HuH-7 (cell line): ENCODE data around the gene WWP2.
"Not testable (repeated sequence)": the region's sequence is repeated elsewhere in the genome, so short reads cannot be mapped to it uniquely, and the experiment has no call there.

Experiments used
- DNase-seq: peaks from one replicate; pipeline ENCODE4 v3.0.0; 2011; ENCODE audit warnings: low spot score

Gene WWP2

DNA sequence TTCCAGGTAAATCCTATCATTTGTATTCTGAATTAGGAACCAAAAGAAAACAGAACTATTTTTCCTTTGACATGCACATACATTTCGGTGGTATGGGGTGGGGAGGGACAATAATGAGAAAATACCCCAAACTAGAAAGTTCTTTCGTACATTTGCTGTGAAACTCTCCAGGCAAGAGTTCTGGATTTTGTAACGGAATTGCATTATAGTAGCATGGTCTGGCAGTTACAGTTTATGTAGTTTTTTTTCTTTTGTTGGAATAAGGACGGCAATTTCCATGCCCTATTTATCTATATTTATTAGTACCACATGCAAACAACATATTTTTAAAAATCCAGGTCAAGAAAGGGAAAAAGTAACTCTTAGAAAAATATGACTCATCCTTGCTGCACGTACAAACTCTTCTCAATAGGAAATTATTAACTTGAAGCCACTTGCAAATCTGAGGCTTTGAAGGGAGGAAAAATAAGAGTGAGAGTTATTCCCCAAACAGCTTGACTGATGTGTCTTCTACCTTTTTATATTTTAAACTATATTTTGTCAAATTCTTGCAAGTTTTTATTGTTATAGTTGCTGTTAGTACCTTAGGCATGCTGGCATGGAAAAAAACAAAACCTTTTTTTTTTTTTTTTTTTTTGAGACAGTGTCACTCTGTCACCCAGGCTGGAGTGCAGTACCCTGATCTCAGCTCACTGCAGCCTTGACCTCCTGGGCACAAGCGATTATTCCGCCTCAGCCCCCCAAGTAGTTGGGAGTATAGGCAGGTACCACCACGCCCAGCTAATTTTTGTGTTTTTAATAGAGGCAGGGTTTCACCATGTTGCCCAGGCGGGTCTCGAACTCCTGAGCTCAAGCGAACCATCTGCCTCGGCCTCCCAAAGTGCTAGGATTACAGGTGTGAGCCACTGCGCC is 69.3 kb downstream of the WWP2 start:
- DNase-seq = no peak

GRCh38 chr16:69833357-69834282 is 71.5 kb downstream of the WWP2 start:
- peak; percentile 47 for DNase-seq

DNA sequence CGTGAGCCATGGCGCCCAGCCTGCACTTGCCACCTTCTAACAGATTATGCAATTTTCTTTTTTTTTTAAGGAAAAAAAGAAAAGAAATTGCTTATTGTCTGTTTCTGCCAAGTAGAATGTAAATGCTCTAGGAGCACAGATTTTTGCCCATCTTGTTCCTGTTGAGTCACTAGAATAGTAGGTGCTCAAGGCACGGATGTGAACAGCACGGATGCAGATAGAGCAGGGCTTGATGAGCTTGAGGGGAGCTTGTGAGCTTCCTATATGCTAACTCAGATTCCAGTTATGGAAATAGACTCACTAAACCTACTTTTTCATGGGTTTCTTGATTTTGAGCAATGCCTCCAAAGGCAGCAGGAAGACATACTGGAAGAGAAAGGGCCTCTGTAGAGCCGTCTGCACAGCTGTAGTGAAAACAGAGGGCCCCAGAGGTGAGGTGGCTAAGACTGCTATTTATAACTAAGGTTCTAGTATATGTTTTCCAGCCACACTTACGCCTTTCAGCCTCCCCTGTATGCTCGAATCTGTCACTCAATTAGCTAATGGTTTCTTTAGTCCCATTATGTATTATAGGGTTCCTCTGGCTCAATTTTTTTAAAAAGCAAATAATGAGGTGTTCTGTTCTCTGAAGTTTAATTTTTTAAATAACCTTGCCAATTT is 72.8 kb downstream of the WWP2 start:
- no peak for DNase-seq

GRCh38 chr16:69836257-69836656 is 74.1 kb downstream of the WWP2 start:
- DNase-seq = no peak

DNA sequence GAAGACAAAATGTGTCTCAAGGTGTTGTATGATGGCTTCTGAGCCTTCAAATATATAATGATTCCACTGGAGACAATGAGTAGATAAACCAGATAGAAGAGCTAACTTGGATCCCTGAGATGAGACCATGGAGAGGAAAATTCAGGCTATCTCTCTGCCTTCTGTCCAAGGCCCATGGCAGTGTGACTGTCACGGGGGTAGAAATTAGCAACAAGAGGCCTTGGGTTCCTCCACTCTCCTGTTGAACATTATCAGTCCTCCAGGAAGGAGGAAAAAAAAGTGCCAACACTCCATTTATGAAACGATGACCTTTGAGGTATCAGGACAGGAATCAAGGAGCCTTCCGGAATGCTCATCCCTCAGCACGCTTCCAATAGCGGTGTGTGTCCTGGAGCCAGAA is 75.2 kb downstream of the WWP2 start:
- DNase-seq = no peak

GRCh38 chr16:69838489-69838888 is 76.4 kb downstream of the WWP2 start:
- DNase-seq = no peak

DNA sequence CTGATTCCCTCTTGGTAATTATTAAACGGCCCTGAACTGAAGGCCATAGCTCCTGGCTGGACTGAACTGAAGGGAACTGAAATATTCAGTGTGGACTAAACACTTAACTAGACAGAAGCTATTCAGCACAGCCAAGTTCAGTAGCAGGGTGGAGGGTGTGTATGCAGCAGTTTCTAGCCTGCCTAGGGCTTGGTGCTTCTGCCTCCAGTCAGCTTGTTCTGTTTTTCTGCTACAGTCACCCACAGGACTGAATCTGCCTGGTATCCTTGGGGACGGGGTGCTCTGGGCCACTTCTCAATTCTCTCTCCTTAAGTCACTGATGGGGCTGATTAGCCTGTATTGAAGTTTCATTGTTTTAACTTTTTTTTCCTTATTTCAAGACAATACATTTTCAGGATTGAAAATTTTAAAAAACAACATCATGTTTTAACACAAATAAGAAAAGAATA is 77.1 kb downstream of the WWP2 start:
- no peak for DNase-seq

- no peak for DNase-seq
These were observed 77.8 kb downstream of the WWP2 start for GRCh38 chr16:69839798-69840409.

GRCh38 chr16:69840975-69841374 is 78.8 kb downstream of the WWP2 start:
- DNase-seq = no peak

- DNase-seq = no peak
These were observed 82.3 kb downstream of the WWP2 start for GRCh38 chr16:69844441-69844840.

DNA sequence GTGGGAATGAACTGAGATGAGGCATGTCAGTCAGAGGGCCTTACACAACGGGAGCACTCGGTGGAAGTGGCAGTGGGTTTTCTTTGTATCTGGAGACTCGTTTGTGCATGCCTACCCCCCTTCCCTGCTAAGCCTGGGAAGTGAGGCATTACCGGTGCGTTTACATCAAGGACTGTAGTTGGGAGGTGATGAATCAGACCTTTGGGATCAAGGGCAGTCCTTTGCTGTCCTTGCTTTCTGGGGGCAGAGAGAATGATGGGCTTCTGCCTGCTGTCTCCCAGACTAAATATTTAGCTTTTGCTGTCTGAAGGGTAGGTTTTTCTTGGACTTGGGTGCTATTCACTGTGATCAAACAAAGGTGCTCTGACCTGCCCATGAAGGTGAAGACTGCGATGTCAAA is 83.0 kb downstream of the WWP2 start:
- no peak for DNase-seq

DNA sequence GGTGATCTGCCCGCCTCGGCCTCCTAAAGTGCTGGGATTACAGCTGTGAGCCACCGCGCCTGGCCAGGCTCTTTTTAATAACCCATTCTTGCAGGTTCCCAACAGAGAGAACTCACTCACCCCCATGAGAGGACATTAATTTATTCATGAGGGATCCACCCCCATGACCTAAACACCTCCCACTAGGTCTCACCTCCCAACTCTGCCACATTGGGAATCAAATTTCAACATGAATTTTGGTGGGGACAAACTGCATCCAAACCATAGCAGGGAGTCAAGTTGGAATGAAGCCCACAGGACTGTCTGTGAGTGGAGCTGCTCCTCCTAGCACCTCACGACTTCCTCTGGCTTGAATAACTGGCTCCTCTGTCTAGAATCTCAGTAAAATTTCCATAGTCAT is 85.5 kb downstream of the WWP2 start:
- DNase-seq = no peak

DNA sequence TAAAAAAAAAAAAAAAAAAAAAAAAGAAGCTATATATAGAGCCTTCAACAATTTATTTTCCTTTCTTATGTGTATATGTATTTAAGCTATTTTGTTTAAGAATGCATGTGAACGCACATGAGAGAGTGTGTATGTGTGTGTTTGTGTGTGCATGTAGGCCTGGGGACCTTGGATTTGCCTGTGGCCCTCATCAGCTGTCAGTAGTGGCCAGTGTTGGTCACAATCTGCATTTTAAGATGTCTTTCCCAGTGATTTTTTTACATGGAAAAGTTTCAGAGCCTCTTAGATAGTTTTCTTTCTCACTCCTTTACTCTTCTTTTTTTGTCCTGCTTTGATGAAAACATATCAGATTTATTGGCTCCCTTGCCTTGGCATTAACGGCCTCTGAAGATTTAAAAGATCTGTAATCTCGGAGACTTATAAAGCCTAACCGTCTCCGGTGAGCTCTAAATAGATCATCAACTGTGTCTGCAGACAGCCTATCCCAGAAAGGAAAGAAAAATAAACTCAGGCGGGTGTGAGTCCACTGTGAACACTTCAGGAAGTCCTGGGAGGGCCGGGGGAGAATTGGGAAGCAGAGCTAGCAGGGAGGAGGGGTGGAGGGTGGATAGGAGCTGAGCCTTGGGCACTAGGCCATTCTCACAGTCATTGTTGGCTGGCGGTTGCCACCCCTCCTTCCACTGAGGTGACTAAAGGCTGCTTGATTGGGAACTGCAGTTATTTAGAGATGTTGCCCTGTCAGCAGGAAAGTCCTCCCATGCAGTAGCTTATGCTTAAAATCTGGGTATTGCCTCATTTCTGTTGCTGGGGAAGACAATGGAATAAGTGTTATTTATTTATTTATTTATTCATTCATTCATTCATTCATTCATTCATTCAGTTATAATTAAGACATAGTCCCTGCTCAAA is 86.8 kb downstream of the WWP2 start:
- DNase-seq = no peak

DNA sequence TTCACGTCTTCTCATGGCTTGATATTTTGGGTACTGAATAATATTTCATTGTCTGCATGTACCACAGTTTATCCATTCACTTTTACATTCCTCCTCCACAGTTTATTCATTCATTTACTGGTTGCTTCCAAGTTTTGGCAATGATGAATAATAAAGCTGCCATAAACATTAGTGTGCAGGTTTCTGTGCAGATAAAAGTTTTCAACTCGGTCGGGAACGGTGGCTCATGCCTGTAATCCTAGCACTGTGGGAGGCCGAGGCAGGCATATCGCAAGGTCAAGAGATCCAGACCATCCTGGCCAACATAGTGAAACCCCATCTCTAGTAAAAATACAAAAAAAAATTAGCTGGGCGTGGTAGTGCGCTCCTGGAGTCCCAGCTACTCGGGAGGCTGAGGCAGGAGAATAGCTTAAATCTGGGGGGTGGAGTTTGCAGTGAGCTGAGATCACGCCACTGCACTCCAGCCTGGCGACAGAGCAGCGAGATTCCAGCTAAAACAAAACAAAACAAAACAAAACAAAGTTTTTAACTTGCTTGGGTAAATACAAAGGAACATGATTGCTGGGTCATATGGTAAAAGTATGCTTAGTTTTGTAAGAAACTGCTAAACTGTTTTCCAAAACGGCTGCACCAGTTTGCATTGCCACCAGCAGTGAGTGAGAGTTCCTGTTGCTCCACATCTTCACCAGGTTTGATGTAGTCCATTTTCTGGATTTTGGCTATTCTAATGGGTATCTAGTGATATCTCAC is 89.5 kb downstream of the WWP2 start:
- no peak for DNase-seq

DNA sequence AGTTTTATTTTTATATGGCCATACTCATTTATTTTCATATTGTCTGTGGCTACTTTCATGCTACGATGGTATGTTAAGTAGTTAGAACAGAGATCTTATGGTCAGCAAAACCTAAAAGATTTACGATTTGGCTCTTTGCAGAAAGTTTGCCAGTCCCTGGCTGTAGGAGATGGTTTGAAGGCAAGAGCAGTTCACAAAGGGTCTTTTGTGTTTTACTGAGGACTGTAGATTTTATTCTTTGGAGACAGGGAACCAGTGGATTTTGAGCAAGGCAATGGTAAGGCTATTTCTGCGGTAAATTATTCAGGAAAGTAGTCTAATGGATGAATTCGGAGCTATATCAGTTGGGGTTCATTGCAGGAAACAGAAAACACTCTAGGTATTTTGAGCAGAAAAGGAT is 90.7 kb downstream of the WWP2 start:
- no peak for DNase-seq

DNA sequence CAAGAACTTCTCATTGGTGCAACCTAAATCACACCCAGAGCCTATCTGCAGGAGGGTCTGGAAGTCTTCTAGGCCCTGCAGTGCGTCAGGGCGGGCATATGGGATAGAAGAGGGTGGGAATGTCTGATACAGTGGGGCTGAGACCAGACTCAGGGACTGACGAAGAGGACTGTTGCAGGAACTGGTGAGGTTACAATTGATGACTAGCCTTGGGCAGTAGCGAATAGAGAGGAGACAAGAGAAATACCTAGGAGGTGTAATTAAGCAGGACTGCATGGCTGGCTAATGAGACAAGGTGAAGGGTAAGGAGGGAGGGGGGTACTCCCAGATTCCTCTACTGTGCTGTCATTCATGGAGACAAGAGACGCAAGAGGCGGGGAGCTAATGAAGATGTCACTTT is 91.3 kb downstream of the WWP2 start:
- no peak for DNase-seq

GRCh38 chr16:69854776-69855175 is 92.6 kb downstream of the WWP2 start:
- DNase-seq = not testable (repeated sequence)

DNA sequence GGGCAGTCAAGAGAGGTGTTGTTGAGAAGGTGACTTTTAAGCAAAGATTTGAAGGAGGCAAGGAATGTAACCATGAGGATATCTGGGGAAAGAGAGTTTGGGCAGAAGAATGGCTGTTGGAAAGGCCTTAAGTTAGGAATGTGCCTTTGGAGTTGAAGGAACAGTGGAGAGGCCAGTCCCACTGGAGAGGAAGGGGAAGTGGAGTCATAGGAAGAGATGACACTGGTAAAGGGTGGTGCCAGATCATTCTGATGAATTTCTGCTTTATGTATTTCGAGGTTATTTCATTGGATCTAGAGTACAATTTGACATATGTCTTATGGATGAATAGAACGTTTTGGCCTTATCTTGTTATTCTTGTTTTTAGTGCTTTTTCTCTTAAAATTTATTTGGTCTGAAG is 93.5 kb downstream of the WWP2 start:
- DNase-seq = no peak

DNA sequence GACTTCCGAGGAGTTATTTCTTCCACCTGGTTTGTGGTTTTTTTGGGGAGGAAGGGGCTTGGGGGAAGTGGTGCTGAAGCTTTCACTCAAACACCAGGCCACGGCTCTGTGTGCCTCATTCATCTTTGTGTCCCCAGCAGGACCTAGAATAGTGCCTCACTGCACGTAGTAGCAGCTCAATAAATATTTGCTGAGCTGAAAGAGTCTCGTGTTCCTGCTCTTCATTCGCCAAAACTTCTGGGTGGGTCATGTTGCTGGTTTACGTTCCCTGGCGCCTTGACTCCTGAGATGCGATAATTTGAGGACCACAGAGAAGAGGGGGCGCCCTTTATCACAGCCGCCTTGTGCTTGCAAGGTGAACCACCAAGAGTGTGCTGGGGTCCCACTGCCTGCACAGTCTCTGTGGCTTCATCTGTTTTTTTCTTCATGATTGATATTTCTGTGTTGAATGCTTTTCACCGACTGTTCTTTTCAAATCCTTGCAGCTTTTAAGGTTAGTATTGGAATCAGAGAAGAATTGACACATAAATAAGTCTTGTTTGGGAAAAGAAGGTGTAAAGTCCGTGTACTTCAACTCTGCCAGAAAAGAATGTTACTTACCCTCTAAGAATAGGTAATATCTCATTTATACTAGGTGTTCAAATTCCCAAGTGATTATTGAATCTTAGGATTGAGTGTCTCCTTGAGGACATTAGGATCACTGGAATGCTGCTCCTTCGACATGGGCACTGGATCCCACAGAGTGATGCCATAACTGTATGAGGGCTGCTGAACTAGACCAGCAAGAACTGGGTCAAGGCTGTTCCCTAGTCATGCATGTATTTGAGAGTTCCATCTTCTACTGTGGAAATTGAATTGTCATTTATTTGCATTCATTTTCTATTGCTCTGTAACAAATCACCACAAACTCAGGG is 96.3 kb downstream of the WWP2 start:
- DNase-seq = no peak
